GM12801 (cell line): ENCODE results near the gene KAT2B.

Experiments
- TF ChIP-seq, protein P1 (sequence below): IDR thresholded peaks from one replicate; pipeline ENCODE4 v1.5.1; 2011; ENCODE audit warnings: control low read depth; ENCODE audit not compliant: insufficient read length; ENCODE audit errors: extremely low read depth

Gene KAT2B

GRCh38 chr3:20013396-20013795 is 26.9 kb upstream of the KAT2B start:
- TF ChIP-seq, protein P1, sequence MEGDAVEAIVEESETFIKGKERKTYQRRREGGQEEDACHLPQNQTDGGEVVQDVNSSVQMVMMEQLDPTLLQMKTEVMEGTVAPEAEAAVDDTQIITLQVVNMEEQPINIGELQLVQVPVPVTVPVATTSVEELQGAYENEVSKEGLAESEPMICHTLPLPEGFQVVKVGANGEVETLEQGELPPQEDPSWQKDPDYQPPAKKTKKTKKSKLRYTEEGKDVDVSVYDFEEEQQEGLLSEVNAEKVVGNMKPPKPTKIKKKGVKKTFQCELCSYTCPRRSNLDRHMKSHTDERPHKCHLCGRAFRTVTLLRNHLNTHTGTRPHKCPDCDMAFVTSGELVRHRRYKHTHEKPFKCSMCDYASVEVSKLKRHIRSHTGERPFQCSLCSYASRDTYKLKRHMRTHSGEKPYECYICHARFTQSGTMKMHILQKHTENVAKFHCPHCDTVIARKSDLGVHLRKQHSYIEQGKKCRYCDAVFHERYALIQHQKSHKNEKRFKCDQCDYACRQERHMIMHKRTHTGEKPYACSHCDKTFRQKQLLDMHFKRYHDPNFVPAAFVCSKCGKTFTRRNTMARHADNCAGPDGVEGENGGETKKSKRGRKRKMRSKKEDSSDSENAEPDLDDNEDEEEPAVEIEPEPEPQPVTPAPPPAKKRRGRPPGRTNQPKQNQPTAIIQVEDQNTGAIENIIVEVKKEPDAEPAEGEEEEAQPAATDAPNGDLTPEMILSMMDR = no peak

GRCh38 chr3:20015525-20015924 is 24.7 kb upstream of the KAT2B start:
- TF ChIP-seq, protein P1 = no peak

GRCh38 chr3:20022954-20023622 is 17.2 kb upstream of the KAT2B start:
- TF ChIP-seq, protein P1 = no peak

- TF ChIP-seq, protein P1 = no peak
Measured at GRCh38 chr3:20023623-20024405, 16.4 kb upstream of the KAT2B start.

- TF ChIP-seq, protein P1 = no peak
Measured at GRCh38 chr3:20027136-20027535, 13.1 kb upstream of the KAT2B start.

- TF ChIP-seq, protein P1 = no peak
Measured at GRCh38 chr3:20028905-20029331, 11.3 kb upstream of the KAT2B start.

- TF ChIP-seq, protein P1 = no peak
Measured at GRCh38 chr3:20035019-20035418, 5.2 kb upstream of the KAT2B start.
